Renal pelvis (tissue), 4 donors: Measurements from ENCODE around the gene PASD1. TPM values are rescaled to one million over a fixed set of nuclear protein-coding genes. Genes with fewer than 3 reads are reported as not detected.
A peak's percentile ranks its signal among the peaks of the same experiment; 100 is the strongest.

ENCODE experiments used
- DNase-seq: peaks from one replicate; pipeline ENCODE4 v3.0.0-alpha.2; 2013
- polyA plus RNA-seq, 3 donors: library from polyadenylated mRNA; unstranded; fragments of 120-200 nt; gene quantifications; one replicate each; pipeline ENCODE4 v1.2.1, GENCODE V29; 2013; ENCODE audit not compliant: insufficient read length in 3 of 3

Gene PASD1
- polyA plus RNA-seq, 3 donors: not detected

- DNase-seq: no peak
These were observed 138.1 kb downstream of the PASD1 start for GRCh38 chrX:151701531-151701930.

- no peak for DNase-seq
These were observed 138.7 kb downstream of the PASD1 start for GRCh38 chrX:151702026-151702714.

- no peak for DNase-seq
These were observed 139.4 kb downstream of the PASD1 start for GRCh38 chrX:151702741-151703340.

- DNase-seq: no peak
These were observed 140.0 kb downstream of the PASD1 start for GRCh38 chrX:151703487-151703886.

- DNase-seq: no peak
These were observed 140.7 kb downstream of the PASD1 start for GRCh38 chrX:151704041-151704663.

GRCh38 chrX:151708821-151709220 is 145.3 kb downstream of the PASD1 start:
- no peak for DNase-seq

DNA sequence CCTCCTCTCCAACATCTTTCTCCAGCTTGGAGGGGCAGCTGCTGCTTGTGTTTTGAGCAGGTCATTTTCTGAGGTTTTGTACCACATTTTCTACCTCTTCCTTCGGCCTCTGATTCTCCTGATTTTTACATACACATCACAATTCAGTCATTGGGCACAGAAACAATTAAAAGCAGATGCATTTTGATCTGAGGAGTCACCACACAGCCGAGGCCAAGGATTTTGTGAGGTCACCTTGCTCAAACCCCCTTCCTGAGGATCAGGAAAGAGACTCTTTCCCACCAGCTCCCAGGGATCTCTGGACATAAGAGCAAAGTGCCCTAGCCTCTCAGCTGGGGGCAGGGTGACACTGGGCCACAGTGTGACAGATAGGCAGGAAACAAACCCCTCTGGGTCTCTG is 147.0 kb downstream of the PASD1 start:
- DNase-seq: no peak

DNA sequence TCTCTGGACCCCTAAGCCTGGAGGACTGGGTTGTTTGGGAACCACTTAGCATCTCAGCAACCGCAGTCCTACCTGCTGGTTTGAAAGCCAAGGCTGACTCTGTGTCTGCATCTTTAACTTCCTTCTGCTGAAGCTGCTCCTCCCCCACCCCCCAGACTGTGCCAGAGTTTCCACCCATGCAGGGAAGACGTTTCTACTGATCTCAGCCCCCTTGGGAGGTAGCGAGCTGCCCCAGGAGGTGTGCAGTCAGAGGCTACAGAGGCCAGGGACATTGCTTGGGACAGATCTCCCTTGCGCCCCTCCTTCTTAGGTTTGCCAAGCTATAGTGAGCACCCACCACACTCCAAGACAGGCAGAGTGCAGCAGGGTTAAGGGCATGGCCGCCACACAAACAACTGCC is 147.7 kb downstream of the PASD1 start:
- DNase-seq: no peak

GRCh38 chrX:151711787-151712186 is 148.3 kb downstream of the PASD1 start:
- DNase-seq: no peak

DNA sequence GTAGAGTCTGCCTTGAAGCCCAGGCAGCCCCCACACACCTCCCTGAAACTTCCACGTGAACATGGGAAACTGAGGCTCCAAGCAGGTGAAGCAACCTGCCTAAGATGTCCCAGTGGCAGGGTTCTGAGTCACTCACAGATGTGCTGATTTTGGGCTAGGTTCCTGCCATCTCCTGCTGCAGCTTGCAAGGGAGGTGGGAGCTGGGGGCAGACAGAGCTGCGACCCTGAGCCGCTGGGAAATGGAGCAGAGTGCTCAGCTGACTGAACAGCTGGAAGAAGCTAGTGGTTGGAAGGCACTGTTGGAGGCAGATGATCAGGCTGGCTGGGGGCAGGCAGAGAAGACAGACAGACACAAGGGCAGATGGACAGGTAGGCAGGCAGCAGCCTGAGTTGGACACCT is 148.8 kb downstream of the PASD1 start:
- DNase-seq: no peak

DNA sequence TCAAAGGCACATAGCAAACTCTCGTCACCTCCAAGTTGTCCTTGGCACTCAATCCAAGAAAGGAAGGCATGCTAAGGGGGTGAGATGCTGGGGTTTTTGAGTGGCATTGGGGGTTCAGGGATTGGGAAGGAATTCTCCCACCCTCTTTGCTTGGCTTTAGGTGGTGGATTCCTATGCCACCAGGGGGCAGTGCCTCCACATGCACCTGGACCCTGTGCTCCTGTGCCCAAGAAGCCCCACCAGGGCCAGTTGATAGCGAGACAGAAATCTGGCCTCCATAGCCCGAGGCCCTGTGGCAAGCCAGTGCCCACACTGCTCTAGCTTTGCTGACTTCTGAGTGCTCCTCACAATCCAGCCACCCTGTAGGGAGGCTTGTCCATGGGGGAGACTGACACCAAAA is 150.4 kb downstream of the PASD1 start:
- no peak for DNase-seq

GRCh38 chrX:151714362-151714761 is 150.9 kb downstream of the PASD1 start:
- no peak for DNase-seq

DNA sequence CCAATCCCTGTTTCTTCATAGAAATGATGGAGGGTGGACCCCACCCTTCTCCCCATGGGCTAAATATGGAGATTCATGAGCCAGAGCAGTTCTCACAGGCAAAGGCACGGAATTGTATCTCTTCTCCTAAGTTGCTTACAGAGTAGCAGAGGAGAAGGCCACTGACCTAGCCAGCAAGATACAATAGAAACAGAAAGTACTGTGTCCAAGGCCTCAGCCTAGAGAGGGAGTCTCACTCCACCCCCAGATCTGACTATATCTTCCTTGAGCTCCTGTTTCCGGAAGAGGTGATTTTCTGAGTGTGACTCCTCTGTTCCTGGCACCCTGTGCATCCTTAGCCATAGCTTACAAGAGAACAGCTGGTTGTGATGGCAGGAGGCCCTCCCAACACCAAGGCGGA is 152.3 kb downstream of the PASD1 start, which contains the start of gene FATE1:
TSS of gene FATE1 (plus strand) at position 284 of the 400 bp plus-strand sequence. CDS start at position 369, 85 bp downstream.
- no peak for DNase-seq

- peak; percentile 31 for DNase-seq
These were observed 158.9 kb downstream of the PASD1 start for GRCh38 chrX:151722241-151722846.

DNA sequence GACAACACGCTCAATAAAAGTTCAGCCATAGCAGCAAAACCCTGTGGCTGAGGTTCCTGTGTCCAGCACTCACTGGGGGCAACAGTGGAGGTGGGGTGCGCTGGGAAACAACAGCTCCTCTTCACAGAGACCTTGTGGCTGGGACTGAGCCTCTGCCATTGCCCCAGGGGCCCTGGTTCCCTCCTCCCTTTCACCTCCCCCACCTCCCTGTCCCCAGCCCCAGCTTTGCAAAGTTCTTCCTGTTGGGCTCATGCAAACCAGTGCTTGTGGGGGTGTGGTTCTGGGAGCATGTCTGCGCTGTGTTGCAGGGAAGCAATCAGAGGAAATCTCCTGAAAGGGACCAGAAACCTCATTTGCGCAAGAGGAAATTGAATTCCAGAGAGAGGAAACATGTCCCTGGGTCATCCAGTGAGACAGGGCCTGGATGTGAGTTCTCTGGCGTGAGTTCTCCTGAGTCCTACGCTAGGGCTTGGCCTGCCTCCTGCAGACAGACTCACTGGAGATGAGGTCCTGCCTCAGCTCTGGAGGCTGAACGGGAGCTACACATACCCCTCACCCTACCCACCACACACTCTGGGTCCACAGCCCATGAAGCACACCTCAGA is 159.8 kb downstream of the PASD1 start:
- DNase-seq: no peak

- DNase-seq: no peak
These were observed 161.3 kb downstream of the PASD1 start for GRCh38 chrX:151724563-151725337.

GRCh38 chrX:151725338-151725614 is 161.8 kb downstream of the PASD1 start:
- DNase-seq: no peak
